GM18498 (cell line): Measurements from ENCODE around the gene MTF1.
A peak's percentile ranks its signal among the peaks of the same experiment; 100 is the strongest.
"Not testable (repeated sequence)": the region's sequence is repeated elsewhere in the genome, so short reads cannot be mapped to it uniquely, and the experiment has no call there.

Experiments used
- ATAC-seq: cut with Tn5 transposase; IDR thresholded peaks from one replicate; pipeline ENCODE4 v1.9.1; 2021; ENCODE audit warnings: mild to moderate bottlenecking, moderate library complexity; ENCODE audit not compliant: unreplicated experiment

The MTF1 gene

DNA sequence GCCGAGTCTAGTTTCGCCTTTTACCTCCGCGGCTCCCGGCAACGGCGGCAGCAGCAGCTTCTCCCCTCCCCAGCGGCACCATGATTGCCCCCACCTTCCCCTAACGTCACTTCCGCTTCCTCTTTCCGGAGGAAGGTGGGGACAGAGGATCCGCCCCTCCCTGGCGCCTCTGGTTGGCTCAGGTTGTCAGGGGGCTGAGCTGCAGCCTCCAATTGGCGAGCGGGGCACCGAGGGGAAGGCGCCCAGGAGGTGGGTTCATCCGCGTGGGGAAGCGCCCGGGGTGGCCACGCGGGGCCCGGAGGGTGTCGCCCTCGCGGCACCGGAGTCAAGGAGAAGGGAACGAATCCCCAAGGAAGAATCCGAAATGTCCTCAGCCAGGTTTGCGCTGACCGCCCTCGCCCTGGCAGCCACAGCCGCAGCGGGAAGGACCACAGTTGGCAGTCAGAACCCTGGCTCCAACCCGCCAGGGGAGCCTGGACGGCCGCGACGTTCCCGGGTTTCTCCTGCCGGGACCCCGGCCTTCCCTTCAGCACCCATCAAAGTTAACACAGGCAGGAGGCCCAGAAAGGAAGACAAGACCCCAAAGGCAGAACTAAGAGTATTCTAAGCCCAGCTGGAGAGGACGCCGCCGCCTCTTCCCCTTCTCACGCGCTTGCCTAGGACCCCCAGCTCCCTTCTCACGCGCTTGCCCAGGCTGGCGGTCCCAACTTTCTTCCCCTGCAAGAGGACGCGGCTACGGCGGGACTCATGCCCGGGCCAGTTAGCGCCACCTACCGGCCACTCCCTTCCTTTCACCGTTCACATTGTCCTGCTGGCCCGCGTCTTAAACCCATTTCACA lies at the start of gene MTF1:
Gene MTF1 (minus strand): TSS at position 86 of the 839 bp plus-strand sequence. CDS start 1,934 bp downstream, outside the sequence.
- peak; percentile 94 for ATAC-seq

DNA sequence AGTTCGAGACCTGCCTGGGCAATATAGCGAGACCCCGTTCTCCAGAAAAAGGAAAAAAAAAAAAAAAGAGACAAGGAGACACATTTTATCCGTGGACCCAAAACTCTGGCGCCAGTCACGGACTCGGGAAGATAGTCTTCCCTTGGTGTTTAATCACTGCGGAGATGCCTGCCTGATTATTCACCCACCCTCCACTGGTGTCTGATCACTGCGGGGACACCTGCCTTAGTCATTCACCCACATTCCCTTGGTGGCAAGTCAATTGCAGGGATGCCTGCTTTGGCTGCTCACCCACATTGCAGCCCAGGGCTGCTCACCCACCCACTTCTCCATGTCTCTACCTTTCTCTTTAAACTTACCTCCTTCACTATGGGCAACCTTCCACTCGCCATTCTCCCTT lies 49.1 kb upstream of the MTF1 start:
- ATAC-seq: not testable (repeated sequence)

DNA sequence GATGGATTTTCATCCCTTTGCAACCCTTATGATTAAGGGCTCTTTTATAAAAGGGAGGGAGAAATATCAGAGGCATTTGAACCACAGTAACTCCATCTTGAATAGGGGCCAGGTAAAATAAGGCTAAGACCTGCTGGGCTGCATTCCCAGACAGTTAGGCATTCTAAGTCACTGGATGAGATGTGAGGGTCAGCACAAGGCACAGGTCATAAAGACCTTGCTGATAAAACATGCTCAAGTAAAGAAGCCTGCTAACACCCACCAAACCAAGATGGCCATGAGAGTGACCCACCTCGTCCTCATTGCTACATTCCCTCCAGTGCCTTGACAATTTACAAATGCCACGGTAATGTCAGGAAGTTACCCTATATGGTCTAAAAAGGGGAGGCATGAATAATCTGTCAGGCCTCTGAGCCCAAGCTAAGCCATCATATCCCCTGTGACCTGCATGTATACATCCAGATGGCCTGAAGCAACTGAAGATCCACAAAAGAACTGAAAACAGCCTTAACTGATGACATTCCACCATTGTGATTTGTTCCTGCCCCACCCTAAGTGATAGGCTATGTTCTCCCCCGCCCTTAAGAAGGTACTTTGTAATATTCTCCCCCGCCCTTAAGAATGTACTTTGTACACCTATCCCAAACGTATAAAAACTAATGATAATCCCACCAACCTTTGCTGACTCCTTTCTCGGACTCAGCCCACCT lies 48.2 kb upstream of the MTF1 start:
- ATAC-seq: not testable (repeated sequence)

DNA sequence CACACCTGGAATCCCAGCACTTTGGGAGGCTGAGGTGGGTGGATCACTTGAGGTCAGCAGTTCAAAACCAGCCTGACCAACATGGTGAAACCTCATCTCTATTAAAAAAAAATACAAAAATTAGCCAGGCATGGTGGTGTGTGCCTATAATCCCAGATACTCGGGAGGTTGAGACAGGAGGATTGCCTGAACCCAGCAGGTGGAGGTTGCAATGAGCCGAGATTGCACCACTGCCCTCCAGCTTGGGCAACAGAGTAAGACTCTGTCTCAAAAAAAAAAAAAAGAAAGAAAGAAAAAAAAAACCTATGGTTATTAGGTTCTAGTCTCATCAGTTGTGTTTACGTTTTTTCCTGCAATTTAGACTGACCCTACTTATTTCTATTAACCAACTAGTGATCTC lies 47.2 kb upstream of the MTF1 start:
- not testable (repeated sequence) for ATAC-seq

DNA sequence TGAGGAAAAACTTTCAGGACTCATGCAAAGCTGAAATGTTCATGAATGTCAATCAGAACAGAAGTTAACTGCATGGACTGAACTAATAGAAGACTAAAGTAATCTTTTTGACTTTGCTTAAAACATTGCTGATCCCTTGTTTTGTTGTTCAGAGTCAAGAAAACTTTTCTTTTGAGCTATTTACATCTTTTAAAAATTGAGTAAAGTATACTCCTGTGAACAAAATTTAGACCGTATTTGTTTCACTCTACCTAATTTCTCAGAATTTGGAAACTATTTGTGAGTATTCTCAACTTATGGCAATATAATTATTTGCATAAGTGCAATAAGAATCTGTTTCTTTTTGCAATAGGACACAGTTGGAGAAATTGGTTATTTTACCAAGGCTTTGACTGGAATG lies 46.3 kb upstream of the MTF1 start:
- ATAC-seq: no peak

DNA sequence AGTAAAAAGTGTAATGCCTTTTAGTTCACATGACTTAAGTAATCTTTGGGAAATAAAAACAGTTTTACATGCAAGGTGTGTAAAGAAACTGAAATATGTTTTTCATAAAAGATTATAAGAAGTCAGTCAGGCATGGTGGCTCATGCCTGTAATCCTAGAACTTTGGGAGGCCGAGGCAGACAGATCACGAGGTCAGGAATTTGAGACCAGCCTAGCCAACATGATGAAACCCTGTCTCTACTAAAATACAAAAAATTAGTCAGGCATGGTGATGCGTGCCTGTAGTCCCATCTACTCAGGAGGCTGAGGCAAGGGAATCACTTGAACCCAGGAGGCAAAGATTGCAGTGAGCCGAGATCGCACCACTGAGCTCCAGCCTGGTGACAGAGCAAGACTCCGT lies 44.5 kb upstream of the MTF1 start:
- not testable (repeated sequence) for ATAC-seq

DNA sequence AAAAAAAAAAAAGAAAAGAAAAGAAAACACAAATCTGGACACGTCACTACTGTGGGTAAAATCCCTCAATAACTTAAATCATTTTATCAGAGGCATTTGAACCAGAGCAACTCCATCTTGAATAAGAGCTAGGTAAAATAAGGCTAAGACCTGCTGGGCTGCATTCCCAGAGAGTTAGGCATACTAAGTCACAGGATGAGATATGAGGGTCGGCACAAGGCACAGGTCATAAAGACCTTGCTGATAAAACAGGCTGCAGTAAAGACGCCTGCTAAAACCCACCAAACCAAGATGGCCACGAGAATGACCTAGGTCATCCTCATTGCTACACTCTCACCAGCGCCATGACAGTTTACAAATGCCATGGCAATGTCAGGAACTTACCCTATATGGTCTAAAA lies 43.6 kb upstream of the MTF1 start:
- ATAC-seq: no peak

DNA sequence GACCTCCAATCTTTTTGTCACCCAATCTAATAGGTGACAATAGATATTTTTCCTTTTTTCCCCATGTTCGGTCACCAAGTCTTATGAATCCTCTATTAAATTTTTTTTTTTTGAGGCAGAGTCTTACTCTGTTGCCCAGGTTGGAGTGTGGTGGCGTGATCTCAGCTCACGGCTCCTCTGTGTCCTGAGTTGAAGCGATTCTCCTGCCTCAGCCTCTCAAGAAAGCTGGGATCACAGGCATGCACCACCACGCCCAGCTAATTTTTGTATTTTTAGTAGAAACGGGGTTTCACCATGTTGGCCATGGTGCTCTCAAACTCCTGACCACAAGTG lies 42.5 kb upstream of the MTF1 start:
- no peak for ATAC-seq

DNA sequence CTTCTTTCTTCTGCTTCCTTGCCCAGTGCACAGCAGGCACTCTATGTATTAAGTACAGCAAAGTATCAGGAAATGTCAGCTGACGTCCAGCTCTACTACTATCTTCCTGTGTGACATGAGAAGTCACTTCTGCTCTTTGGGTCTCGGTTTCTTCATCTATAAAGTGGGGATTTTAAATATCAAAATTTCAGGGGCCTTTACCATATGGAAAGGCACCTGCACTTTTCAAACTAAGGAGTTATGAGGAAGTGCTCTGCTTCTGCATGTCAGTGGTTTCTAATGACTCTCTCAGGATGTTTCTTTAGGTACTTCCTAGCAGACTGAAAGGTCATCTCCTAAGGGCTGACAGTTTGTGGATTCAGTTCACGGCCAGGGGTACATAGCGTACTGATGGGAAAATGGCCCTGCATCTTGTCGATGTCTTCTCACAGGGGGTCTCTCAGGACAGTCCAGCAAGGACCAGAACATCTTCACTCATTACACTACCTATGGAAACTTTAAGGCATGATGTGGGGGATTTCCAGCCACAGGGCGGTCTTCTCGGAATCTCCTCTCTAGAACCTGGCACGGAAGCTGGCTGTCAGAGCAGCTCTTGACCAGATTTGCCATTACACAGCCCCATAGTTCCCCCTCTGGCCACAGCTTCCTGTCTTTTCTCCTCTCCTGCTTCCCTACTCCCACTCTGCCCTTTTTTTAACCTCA lies 42.0 kb upstream of the MTF1 start:
- peak; percentile 75 for ATAC-seq

DNA sequence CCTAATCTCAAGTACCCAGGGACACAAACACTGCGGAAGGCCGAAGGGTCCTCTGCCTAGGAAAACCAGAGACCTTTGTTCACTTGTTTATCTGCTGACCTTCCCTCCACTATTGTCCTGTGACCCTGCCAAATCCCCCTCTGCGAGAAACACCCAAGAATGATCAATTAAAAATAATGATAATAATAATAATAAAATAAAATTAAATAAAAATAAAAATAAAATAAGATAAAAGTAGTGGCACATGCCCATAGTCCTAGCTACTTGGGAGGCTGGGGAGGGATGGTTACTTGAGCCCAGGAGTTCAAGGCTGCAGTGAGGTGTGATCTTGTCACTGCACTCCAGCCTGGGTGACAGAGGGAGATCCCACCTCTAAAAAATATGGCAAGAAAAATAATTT lies 38.2 kb upstream of the MTF1 start:
- not testable (repeated sequence) for ATAC-seq

DNA sequence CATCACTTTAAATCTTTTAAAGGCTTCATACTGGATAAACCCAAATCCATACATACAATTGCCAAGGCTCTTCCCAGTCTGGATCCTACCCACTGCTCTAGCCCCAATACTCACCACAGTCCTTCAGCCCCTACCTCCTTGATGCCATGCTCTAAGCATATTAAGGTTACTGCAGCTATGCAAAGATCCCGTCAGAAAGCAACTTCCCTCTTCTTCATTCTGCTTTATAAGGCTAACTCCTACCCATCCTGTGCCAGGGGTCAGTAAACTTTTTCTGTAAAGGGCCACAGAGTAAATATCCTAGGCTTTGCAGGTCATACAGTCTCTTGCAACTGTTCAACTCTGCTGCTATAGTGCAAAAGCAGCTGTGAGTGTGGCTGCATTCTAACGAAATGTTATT lies 34.3 kb upstream of the MTF1 start:
- no peak for ATAC-seq

DNA sequence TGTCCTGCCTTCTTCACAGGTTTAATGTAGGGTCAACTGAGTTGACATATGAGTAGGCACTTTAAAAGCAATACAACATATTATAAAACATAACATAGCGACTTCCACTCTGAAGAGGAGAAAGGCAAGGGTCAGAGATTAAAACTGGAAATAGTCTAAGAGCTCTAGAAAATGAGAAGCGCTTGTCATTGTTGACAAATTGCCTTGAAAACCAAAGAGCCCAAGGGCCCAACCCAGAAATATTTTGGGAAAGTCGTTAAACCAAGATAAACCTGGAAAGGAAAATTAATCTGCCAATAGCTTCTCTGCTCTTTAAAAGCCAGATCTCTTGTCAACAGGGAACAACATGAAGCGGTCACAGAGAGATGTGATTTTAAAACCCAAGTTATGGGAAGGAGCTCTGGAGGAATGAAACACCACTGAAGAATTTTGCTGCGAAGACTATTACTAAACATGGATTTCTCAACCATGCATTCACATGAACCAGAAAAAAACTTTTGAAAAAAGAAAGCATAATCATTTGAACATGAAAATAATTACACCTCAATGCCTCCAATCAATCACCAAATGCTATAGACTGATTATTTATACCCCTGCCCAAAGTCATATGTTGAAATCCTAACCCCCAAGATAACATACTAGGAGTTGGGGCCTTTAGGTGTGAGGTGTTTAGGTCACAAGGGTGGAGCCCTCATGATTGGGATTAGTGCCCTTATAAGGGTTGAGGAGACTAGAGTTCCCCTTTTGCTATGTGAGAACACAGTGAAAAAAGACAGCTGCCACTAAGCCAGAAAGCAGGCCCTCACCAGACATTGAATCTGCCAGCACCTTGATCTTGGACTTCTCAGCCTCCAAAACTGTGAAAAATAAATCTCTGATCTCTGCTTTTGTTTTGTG lies 33.0 kb upstream of the MTF1 start:
- ATAC-seq: no peak

DNA sequence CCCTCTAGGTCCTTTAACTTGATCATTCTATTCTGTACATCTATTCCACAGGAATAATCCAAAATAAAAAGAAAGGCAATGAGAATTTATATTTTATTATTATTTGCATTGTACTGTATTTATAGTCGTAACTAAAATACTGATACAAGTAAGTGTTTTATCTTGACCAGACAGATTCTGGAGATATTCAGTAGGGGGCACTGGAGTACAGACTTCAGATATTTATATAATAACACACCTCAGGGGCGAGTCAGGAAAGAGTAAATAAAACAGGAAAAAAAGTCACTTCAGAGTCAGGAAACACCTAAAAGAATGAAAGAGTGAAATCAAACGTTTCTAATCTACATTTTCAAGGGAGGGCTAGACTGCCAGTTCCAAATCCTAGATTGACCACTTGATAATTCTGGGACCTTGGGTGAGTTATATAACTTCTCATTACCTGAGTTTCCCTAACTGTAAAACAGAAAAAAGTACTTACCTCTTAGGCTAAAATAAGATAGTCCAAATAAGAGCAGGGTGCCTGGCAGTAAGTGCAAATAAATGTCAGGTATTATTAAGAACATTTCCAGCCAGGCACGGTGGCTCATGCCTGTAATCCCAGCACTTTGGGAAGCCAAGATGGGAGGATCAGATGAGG lies 31.1 kb upstream of the MTF1 start:
- ATAC-seq: no peak

DNA sequence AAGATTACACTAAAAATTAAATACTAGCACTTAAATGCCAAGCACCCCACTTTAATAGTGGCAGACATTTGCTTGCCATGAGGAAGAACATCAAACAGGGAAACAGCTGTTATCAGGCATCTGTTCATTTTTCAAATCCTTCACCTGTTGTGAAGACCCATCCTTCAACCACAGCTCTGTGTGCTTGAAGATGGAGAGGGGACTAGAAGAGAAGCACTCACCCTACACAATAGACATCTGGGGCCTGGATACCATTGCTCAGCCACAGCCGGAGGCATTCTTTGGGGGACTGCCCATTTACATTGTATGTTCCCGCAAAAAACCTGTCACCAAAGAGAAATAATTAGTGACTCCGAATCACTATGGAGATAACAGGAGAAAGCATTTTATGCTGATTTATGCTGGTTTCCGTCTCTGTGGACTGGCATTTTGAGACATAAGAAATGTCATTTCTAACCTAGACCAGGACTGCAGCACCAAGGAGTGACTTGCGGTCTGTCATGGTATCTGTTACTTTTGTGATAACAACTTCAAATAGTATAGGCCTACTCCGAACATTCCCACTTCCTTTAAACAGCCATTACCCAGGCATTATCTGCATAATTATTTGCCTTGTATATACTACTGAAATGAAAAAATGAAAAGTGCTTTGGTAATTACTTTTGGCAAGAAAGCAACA lies 28.8 kb upstream of the MTF1 start:
- ATAC-seq: no peak

DNA sequence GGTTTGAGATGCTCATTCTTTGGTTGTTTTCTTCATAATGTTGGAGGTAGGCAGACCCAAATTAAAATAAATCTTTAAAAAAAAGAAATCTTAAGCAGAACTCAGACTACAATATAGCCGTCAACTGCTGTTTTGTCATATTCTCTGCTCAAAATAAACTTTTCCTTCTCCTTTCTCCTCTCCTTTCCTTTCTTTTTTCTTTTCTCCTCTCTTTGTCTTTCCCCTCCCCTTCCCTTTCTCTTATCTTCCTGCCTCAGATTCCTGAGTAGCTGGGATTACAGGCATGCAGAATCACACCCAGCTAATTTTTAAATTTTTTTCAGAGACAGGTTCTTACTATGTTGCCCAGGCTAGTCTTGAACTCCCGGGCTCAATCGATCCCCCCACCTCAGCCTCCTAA lies 24.8 kb upstream of the MTF1 start:
- ATAC-seq: no peak

DNA sequence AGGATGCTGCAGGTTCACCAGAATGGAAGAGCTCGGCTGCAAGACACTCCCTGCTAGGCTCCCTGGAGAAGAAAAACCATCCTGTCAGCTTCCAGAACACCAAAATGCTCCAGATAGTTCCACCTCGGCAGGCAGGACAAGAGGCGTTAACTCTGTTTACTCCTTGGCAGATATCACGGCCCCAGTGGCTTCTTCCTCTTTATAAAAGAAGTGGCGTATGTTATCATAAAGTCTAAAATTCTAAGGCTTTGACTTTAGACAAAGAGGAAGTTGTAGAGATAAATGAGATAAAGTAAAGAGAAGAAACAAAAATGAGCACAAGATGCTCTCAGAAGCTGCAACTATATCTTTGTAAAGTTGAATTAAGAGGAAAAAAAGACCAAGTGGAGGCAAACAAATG lies 24.3 kb upstream of the MTF1 start:
- ATAC-seq: no peak

DNA sequence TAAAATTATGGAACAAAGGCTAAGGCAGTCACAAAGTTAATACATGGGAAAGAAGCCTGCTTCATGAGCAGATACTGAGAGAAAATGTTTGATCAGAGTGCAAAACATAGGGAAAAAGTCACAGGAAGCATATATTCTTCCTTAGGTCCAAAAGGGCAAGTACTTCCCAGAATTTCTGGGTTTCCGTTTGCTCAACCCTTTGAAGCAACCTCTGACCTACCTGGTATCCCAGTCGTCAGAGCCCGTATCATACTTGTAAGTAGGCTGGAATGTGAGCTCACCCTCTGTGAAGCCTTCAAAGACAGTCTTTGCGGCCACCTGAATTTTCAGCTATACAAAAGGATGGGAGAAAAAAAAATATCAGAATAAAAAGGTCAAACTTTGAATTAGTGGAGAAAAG lies 20.5 kb upstream of the MTF1 start:
- ATAC-seq: no peak

DNA sequence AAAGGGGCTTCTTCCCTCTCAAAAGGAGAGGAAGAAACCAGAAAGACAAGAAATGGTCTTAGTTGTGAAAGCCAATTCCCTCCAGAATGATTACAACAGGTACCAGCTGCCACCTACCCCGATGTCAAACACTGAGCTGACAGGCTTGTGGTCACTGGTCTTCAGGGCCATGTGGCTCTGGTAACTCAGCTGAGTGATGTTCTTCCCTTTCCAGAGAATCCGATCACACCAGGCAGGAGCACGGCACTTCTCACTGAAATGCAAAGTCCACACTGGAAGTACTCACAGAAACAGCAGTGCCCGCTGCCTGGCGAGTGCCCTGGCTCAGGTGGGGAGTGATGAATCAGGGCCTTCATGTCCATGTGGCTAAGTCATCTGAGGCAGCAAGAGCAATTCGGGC lies 18.7 kb upstream of the MTF1 start:
- no peak for ATAC-seq

DNA sequence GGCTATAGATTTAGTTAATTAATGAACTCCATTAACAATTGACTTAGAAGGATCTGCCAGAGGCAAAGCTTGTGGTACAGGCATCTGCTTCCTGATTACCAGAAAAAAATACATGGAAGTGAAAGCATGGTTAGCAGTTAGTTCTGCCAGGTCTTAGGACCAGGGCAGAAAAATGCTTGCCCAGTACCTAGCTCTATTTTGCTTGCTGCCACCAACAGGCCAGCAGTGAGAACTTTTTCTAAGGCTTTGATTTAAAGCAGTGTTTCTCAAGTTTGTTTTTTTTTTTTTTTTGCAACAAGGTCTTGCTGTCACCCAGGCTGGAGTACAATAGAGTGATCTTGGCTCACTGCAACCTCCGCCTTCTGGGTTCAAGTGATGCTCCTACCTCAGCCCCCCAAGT lies 16.4 kb upstream of the MTF1 start:
- no peak for ATAC-seq

DNA sequence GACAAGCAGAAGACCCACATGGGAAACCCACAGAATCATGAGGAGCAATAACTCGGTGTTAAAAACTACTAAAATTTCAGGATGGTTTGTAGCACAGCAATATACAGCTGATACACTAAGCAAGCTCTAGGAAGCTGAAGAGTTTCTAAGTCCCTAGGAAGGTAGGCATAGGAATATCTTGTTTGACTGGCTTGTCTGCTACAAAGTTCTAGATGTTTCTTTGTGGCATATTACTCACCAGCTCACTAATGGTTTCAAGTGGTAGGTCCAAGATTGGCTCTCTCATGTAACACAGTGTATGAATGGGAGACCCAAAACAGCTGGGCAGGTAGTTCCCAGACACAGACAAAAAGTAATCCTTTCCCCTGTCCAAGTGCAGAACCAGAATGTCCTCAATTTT lies 13.3 kb upstream of the MTF1 start:
- no peak for ATAC-seq
